Natural killer cell (primary cell): Measurements from ENCODE around the gene CACNA1A. TPM values are rescaled to one million over a fixed set of nuclear protein-coding genes. Genes with fewer than 3 reads are reported as not detected.

Experiments
- ATAC-seq, 3 donors: fragments of 150-1000 bp in 2 of 3; fragments of 200-7000 bp in 1 of 3; cut with Tn5 transposase; 1 replicate in 1 of 3; 2 replicates in 2 of 3; pipeline ENCODE4 v1.10.0; 2021; ENCODE audit warnings: mild to moderate bottlenecking in 2 of 3, moderate library complexity in 2 of 3
- DNase-seq, 2 donors: peaks; one replicate each; pipeline versions ENCODE4 v3.0.0 to v3.0.0-alpha.2; 2013 to 2021; ENCODE audit warnings: mixed read lengths in 1 of 2
- H3K27ac ChIP-seq: one replicate; pipeline ENCODE4 v1.5.1; 2013; ENCODE audit warnings: mild to moderate bottlenecking, low read length
- H3K27me3 ChIP-seq: one replicate; pipeline ENCODE4 v1.6.1; 2013; ENCODE audit warnings: low read length; ENCODE audit not compliant: control insufficient read depth, insufficient read depth
- H3K36me3 ChIP-seq: one replicate; pipeline ENCODE4 v1.6.1; 2013; ENCODE audit warnings: low read length; ENCODE audit not compliant: control insufficient read depth, insufficient read depth
- H3K4me1 ChIP-seq: one replicate; pipeline ENCODE4 v1.6.1; 2013; ENCODE audit warnings: low read length; ENCODE audit not compliant: control insufficient read depth, insufficient read depth
- H3K4me3 ChIP-seq: one replicate; pipeline ENCODE4 v1.5.1; 2013; ENCODE audit warnings: low read length
- H3K9me3 ChIP-seq: one replicate; pipeline ENCODE4 v1.6.1; 2013; ENCODE audit warnings: low read length; ENCODE audit not compliant: control insufficient read depth, insufficient read depth
- H3K27ac Mint-ChIP-seq, 2 donors: one replicate each; pipeline ENCODE4 v1.8.0; 2022; ENCODE audit warnings: mild to moderate bottlenecking in 2 of 2, mixed read lengths in 2 of 2, moderate library complexity in 1 of 2
- H3K27me3 Mint-ChIP-seq, 2 donors: one replicate each; pipeline ENCODE4 v1.8.0; 2022; ENCODE audit warnings: low read depth in 2 of 2, mixed read lengths in 2 of 2
- H3K36me3 Mint-ChIP-seq: one replicate; pipeline ENCODE4 v1.8.0; 2022; ENCODE audit warnings: mixed read lengths
- H3K4me1 Mint-ChIP-seq, 2 donors: one replicate each; pipeline ENCODE4 v1.8.0; 2022; ENCODE audit warnings: mixed read lengths in 2 of 2
- H3K4me3 Mint-ChIP-seq: one replicate; pipeline ENCODE4 v1.8.0; 2022; ENCODE audit warnings: mild to moderate bottlenecking, moderate library complexity, mixed read lengths
- H3K9me3 Mint-ChIP-seq, 2 donors: one replicate each; pipeline ENCODE4 v1.8.0; 2022; ENCODE audit warnings: mixed read lengths in 2 of 2
- CTCF ChIP-seq: fragments of 200-600 bp; IDR thresholded peaks from one replicate; pipeline ENCODE4 v1.8.0; 2022; ENCODE audit warnings: antibody characterized with exemption
- WGBS: methylation state at CpG from one replicate; pipeline ENCODE4 v1.1.7; 2013; ENCODE audit warnings: missing lambda C conversion rate; ENCODE audit not compliant: insufficient coverage; 5-methylcytosine and 5-hydroxymethylcytosine counted together
- intact Hi-C: fragments of 100-400 bp; cut with micrococcal nuclease; formaldehyde crosslinking; loops from one replicate; pipeline ENCODE4 v1.14.2; 2022
- total RNA-seq, 4 donors: library from RNA; stranded (reverse); fragments of 120-200 nt in 1 of 4; gene quantifications; one replicate each; pipeline versions ENCODE4 v1.2.3 to v1.2.4, GENCODE V29; 2013 to 2022

The CACNA1A gene
- total RNA-seq, 3 donors from 2014 or later (not counting 1 experiment from before 2014, with no cell fraction given) = 0.59 to 0.85 (median 0.75) TPM

DNA sequence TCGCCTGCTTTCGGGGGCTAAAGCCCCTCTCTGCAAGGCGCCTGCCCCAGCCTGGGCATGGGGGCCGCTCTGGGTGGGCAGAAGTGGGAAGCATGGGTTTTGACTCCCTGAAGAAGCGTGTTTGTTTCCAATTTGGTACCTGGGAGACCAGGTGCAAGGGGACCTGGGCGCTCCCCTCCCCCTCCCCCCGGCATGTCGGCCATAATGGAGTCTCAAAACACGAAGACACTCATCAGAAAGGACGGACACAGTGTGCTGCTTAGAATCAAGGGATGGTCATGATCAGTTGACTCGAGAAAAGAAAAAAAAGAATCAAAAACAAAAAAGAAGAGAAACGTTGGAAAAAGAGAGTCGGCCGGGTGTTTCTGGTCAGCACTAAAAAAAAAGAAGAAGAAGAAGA is 279.3 kb downstream of the CACNA1A start:
- ATAC-seq = no peak
- intact Hi-C loops = no loop called here
- Histone ChIP-seq H3K36me3 (no peaks in the 10 kb centered on the region), H3K4me3 (no peak overlapping the region), H3K27me3 (no peaks in the 10 kb centered on the region), H3K27ac (no peak overlapping the region), H3K4me1 (no peaks in the 10 kb centered on the region), H3K9me3 (no peaks in the 10 kb centered on the region)
- peaks cover 0 to 13% of the 10 kb centered on the region in 2 donors for H3K27me3 Mint-ChIP-seq
- TF ChIP-seq CTCF = no peak
- H3K27ac Mint-ChIP-seq = no peak overlapping the region
- no peak for DNase-seq
- WGBS = 86% methylated on average over 14 of the region's 14 CpGs
- H3K4me1 Mint-ChIP-seq = no peaks in the 10 kb centered on the region
- no peaks in the 10 kb centered on the region for H3K9me3 Mint-ChIP-seq
- no peak overlapping the region for H3K4me3 Mint-ChIP-seq
- no peaks in the 10 kb centered on the region for H3K36me3 Mint-ChIP-seq

GRCh38 chr19:13225973-13226865 is 280.1 kb downstream of the CACNA1A start:
- Histone ChIP-seq H3K9me3 (no peaks in the 10 kb centered on the region), H3K4me1 (no peaks in the 10 kb centered on the region), H3K36me3 (no peaks in the 10 kb centered on the region), H3K4me3 (no peak overlapping the region), H3K27me3 (no peaks in the 10 kb centered on the region), H3K27ac (no peak overlapping the region)
- Mint-ChIP-seq H3K36me3 (no peaks in the 10 kb centered on the region), H3K4me3 (no peak overlapping the region), H3K27me3 (peaks cover 0 to 13% of the 10 kb centered on the region in 2 donors), H3K9me3 (no peaks in the 10 kb centered on the region), H3K4me1 (no peaks in the 10 kb centered on the region), H3K27ac (no peak overlapping the region)
- 87% methylated on average over 23 of the region's 26 CpGs for WGBS
- DNase-seq = no peak
- no peak for TF ChIP-seq CTCF
- ATAC-seq = no peak
- intact Hi-C loops = no loop called here

DNA sequence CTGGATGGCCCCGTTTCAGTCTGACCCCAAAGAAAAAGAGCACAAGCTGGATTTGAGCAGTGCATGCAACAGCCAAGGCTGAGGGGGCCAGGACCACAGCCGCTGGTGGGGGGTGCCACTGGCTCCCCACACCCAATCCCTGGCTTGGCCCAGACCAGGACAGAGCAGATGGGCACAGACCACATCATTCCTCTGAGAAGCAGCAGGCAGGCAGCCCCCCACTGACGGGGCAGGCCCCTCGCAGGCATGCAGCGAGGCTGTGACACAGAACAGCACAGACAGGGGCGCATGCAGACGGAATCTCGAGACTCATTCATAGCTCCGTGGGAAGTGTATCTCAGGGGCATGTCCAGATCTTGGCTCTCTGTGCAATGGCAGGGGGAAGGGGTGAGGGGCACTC is 281.2 kb downstream of the CACNA1A start:
- Histone ChIP-seq H3K4me1 (no peaks in the 10 kb centered on the region), H3K9me3 (no peaks in the 10 kb centered on the region), H3K27ac (no peak overlapping the region), H3K36me3 (no peaks in the 10 kb centered on the region), H3K4me3 (no peak overlapping the region), H3K27me3 (no peaks in the 10 kb centered on the region)
- intact Hi-C loops = no loop called here
- Mint-ChIP-seq H3K27ac (no peak overlapping the region), H3K27me3 (peaks cover 0 to 10% of the 10 kb centered on the region in 2 donors), H3K4me1 (peaks cover 0 to 6% of the 10 kb centered on the region in 2 donors), H3K4me3 (no peak overlapping the region), H3K36me3 (no peaks in the 10 kb centered on the region), H3K9me3 (no peaks in the 10 kb centered on the region)
- TF ChIP-seq CTCF = no peak
- 90% methylated on average over 9 of the region's 9 CpGs for WGBS
- DNase-seq (no peak), ATAC-seq (no peak)
